H1 (cell line): Measurements from ENCODE around the gene RAB40A.

ENCODE experiments used
- GABPA ChIP-seq: IDR thresholded peaks from 2 replicates; pipeline ENCODE4 v1.6.1; 2011; ENCODE audit warnings: mild to moderate bottlenecking, low read length, moderate library complexity, borderline replicate concordance; ENCODE audit not compliant: insufficient read depth
- HDAC6 ChIP-seq: IDR thresholded peaks from one replicate; pipeline ENCODE4 v1.7.1; 2012; ENCODE audit warnings: low read depth, mild to moderate bottlenecking, inconsistent platforms, low read length, moderate library complexity
- SP1 ChIP-seq: IDR thresholded peaks from 2 replicates; pipeline ENCODE4 v1.6.1; 2011; ENCODE audit warnings: low read depth, low read length
- TAF1 ChIP-seq: IDR thresholded peaks from 2 replicates; pipeline ENCODE4 v1.6.1; 2011; ENCODE audit warnings: mild to moderate bottlenecking, low read depth, low read length
- TBP ChIP-seq: IDR thresholded peaks from 2 replicates; pipeline ENCODE4 v1.6.1; 2011; ENCODE audit warnings: low read depth, low read length, improper control_type of control experiment

DNA sequence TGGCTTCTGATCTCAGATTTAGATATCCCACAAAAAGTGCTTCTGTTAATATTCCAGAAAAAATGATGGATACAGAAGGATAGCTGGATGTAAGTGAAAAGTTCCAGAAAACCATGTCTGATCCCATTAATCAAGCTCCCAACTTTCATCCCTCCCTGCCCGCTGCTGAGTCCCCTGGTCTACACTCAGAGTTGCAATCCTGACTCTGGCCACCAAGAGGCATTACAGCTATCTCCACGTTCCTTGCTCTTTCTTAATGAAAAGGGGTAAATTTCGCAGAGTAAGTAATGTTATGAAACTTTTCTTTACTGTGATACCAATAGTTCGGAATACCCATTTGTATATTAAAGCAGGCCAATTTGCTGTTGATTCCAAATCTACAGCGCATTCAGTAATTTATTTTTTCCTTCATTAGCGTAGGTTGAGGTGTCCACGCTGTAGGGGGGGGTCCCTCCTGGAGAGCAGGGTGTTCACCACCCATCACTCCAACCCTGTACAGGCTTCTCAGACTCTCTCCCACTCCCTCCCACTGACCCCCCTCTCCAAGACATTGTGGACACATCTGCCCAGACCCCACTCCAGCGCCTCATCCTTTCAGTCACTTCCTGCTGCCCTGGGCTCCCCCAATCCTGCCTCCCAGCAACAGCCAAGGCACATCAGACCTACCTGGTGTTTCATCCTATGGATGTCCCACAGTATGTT, 55.1 kb downstream of the RAB40A start:
- TF ChIP-seq GABPA (no peak), SP1 (no peak), TAF1 (no peak), HDAC6 (no peak), TBP (no peak)
